OCI-LY1 (cell line): Measurements from ENCODE around the gene CPNE7.

ENCODE experiments used
- H2AFZ ChIP-seq: fragments of 200-600 bp; sonication (generic), shearing (Covaris generic); 2 replicates; pipeline ENCODE4 v1.6.0; 2014; ENCODE audit warnings: antibody characterized with exemption, mild to moderate bottlenecking, low read length
- H3F3A ChIP-seq: fragments of 200-600 bp; sonication (generic), shearing (Covaris generic); 2 replicates; pipeline ENCODE4 v1.6.0; 2014; ENCODE audit warnings: mild to moderate bottlenecking, antibody characterized with exemption, low read length, moderate library complexity; ENCODE audit not compliant: insufficient read depth
- H3K27ac ChIP-seq: fragments of 200-600 bp; sonication (generic); 2 replicates; pipeline ENCODE4 v1.5.1; 2014; ENCODE audit warnings: low read length, mixed run types, mild to moderate bottlenecking, low read depth; ENCODE audit not compliant: poor library complexity, severe bottlenecking
- H3K27me3 ChIP-seq: fragments of 200-600 bp; sonication (generic); 2 replicates; pipeline ENCODE4 v1.6.0; 2014; ENCODE audit warnings: antibody characterized with exemption, mild to moderate bottlenecking, low read length, moderate library complexity; ENCODE audit not compliant: insufficient read depth
- H3K36me3 ChIP-seq: fragments of 200-600 bp; sonication (generic); 2 replicates; pipeline ENCODE4 v1.6.1; 2014; ENCODE audit warnings: mild to moderate bottlenecking, antibody characterized with exemption, low read length, moderate library complexity, mixed read lengths; ENCODE audit not compliant: insufficient read depth
- H3K4me1 ChIP-seq: fragments of 200-600 bp; sonication (generic); 2 replicates; pipeline ENCODE4 v1.5.1; 2014; ENCODE audit warnings: mild to moderate bottlenecking, low read length, moderate library complexity; ENCODE audit not compliant: insufficient read depth, severe bottlenecking
- H3K4me2 ChIP-seq: fragments of 200-600 bp; sonication (generic), shearing (Covaris generic); 2 replicates; pipeline ENCODE4 v1.6.1; 2014; ENCODE audit warnings: low read length
- H3K4me3 ChIP-seq: fragments of 200-600 bp; sonication (generic); 2 replicates; pipeline ENCODE4 v1.5.1; 2014; ENCODE audit warnings: low read length, low read depth, mild to moderate bottlenecking, mixed read lengths; ENCODE audit not compliant: poor library complexity, severe bottlenecking
- H3K79me2 ChIP-seq: fragments of 200-600 bp; shearing (Covaris generic); 2 replicates; pipeline ENCODE4 v1.6.1; 2016; ENCODE audit warnings: mixed run types, low read length, mixed read lengths; ENCODE audit not compliant: insufficient read depth
- H3K9ac ChIP-seq: fragments of 200-600 bp; sonication (generic), shearing (Covaris generic); 2 replicates; pipeline ENCODE4 v1.6.1; 2014; ENCODE audit warnings: mild to moderate bottlenecking, low read length, mixed read lengths
- H3K9me2 ChIP-seq: fragments of 200-600 bp; sonication (generic), shearing (Covaris generic); 2 replicates; pipeline ENCODE4 v1.6.1; 2014; ENCODE audit warnings: low read depth, mild to moderate bottlenecking, low read length, mixed read lengths
- H3K9me3 ChIP-seq: fragments of 200-600 bp; shearing (Covaris generic); 2 replicates; pipeline ENCODE4 v1.6.1; 2014; ENCODE audit warnings: low read length, mixed read lengths
- H4K20me1 ChIP-seq: fragments of 200-600 bp; sonication (generic), shearing (Covaris generic); 2 replicates; pipeline ENCODE4 v1.6.0; 2016; ENCODE audit warnings: mild to moderate bottlenecking, low read length; ENCODE audit not compliant: insufficient read depth
- CTCF ChIP-seq: fragments of 200-600 bp; sonication (generic), shearing (Covaris generic); IDR thresholded peaks from 2 replicates; pipeline ENCODE4 v1.5.1; 2017; ENCODE audit warnings: mild to moderate bottlenecking, antibody characterized with exemption, low read length, moderate library complexity, mixed read lengths
- EZH2 ChIP-seq: fragments of 200-600 bp; sonication (generic), shearing (Covaris generic); IDR thresholded peaks from 2 replicates; pipeline ENCODE4 v1.8.0; 2017; ENCODE audit warnings: borderline replicate concordance, mixed run types, mild to moderate bottlenecking, antibody characterized with exemption, low read length, moderate library complexity, mixed read lengths

The CPNE7 gene

DNA sequence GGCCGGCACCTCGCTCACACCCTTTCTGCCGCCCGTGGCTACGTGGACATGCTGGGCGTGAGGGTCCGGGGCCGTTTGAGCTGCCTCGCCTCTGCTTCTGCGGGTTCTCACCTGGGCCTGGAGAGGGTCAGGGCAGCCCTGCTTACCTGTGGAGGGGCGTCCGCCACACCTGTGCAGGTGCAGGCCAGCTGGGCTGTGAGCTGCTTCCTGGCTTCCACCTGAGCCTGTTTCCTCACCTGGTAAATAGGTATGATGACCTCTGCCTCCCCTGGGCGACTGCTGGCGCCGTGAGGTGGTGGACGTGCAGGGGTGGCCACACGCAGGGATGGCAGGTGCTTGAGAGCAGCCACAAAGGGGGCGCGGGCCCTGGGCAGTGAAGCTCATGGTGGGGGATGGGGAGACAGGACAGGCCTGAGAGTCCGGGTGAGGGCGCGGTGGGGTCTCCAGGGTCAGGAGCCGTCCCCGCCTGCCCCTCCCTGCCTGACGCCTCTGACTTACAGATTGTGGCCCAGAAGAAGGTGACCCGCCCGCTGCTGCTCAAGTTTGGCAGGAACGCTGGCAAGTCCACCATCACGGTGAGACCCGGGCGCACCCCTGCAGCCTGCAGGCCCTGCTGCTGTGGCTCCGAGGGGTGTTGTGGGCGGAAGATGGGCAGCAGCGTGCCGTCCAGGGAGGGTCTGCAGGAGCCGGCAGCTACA, 7.8 kb downstream of the CPNE7 start:
- H3F3A ChIP-seq, result no peaks in the 10 kb centered on the region

GRCh38 chr16:89583895-89584644, 8.5 kb downstream of the CPNE7 start:
- Histone ChIP-seq H3K9ac (no peak overlapping the region), H2AFZ (no peak overlapping the region), H3K4me3 (no peak overlapping the region), H3K9me3 (no peaks in the 10 kb centered on the region), H3K36me3 (no peaks in the 10 kb centered on the region), H3K4me2 (no peak overlapping the region), H4K20me1 (no peaks in the 10 kb centered on the region), H3K9me2 (no peaks in the 10 kb centered on the region), H3F3A (no peaks in the 10 kb centered on the region), H3K4me1 (no peaks in the 10 kb centered on the region), H3K79me2 (no peaks in the 10 kb centered on the region), H3K27ac (no peak overlapping the region), H3K27me3 (no peaks in the 10 kb centered on the region; the same call in 1 of the 2 replicates)
- TF ChIP-seq EZH2, result no peak
- TF ChIP-seq CTCF, result no peak

More for the DNA sequence above, 7.8 kb downstream of the CPNE7 start:
- no peak overlapping the region for H3K4me3 ChIP-seq
- no peak overlapping the region for H3K27ac ChIP-seq
- no peaks in the 10 kb centered on the region for H3K4me1 ChIP-seq
- no peaks in the 10 kb centered on the region for H3K27me3 ChIP-seq
- no peaks in the 10 kb centered on the region for H3K9me3 ChIP-seq
- no peaks in the 10 kb centered on the region for H3K36me3 ChIP-seq
- H4K20me1 ChIP-seq, result no peaks in the 10 kb centered on the region
- TF ChIP-seq CTCF, result no peak
- no peak for TF ChIP-seq EZH2
- no peak overlapping the region for H2AFZ ChIP-seq
- H3K4me2 ChIP-seq, result no peak overlapping the region
- H3K9me2 ChIP-seq, result no peaks in the 10 kb centered on the region
- no peaks in the 10 kb centered on the region for H3K79me2 ChIP-seq
- no peak overlapping the region for H3K9ac ChIP-seq

GRCh38 chr16:89584768-89585549, 9.4 kb downstream of the CPNE7 start:
- no peak overlapping the region for H3K4me2 ChIP-seq
- H3K27me3 ChIP-seq, result peaks cover 4% of the 10 kb centered on the region; the same call in 1 of the 2 replicates
- H3K9me2 ChIP-seq, result no peaks in the 10 kb centered on the region
- H3K79me2 ChIP-seq, result no peaks in the 10 kb centered on the region
- H2AFZ ChIP-seq, result no peak overlapping the region
- H3K9me3 ChIP-seq, result no peaks in the 10 kb centered on the region
- no peak overlapping the region for H3K9ac ChIP-seq
- H3K27ac ChIP-seq, result no peak overlapping the region
- no peak for TF ChIP-seq EZH2
- no peak for TF ChIP-seq CTCF
- H3K4me3 ChIP-seq, result no peak overlapping the region
- H3K36me3 ChIP-seq, result no peaks in the 10 kb centered on the region
- no peaks in the 10 kb centered on the region for H4K20me1 ChIP-seq
- H3K4me1 ChIP-seq, result no peaks in the 10 kb centered on the region
- no peaks in the 10 kb centered on the region for H3F3A ChIP-seq
